Measurements from ENCODE around the gene WASF3. TPM values are rescaled to one million over a fixed set of nuclear protein-coding genes. Genes with fewer than 3 reads are reported as not detected.

Gene WASF3
- total RNA-seq, 1 donor from 2014 or later: 106 TPM

DNA sequence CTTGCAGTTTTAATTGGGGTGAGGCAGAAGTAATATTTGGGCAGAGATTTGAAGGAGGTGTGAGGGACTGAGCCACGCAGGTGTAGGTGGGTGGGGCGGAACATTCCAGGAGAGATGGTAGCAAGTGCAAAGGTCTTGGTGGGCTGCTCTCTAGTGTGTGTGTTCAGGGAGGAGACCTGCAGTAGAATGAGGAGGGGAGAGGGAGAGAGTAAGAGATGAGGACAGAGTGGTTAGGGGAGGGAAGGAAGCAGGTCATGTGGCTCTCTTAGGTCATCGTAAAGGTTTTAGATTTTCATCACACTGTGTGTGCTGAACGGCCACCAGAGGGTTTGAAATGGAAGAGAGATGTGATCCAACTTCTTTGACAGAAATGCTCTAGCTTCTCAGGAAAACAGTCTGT, 33.5 kb downstream of the WASF3 start:
- Mint-ChIP-seq H3K36me3 (peaks cover 38% of the 10 kb centered on the region), H3K27me3 (ENCODE audit: insufficient read depth, low read depth) (peaks cover 6% of the 10 kb centered on the region), H3K4me1 (no peaks in the 10 kb centered on the region), H3K27ac (no peak overlapping the region), H3K4me3 (no peak overlapping the region), H3K9me3 (peaks cover 80% of the 10 kb centered on the region)
- H3K4me2 ChIP-seq: no peak overlapping the region
- peaks cover under 1% of the 10 kb centered on the region for H3K9me3 ChIP-seq (ENCODE audit: low read depth)
- no peak overlapping the region for H2AFZ ChIP-seq (replicated peaks)
- DNase-seq (ENCODE audit: low spot score): no peak
- peaks cover 4% of the 10 kb centered on the region for H3K36me3 ChIP-seq
- H3K4me1 ChIP-seq: peaks cover 26% of the 10 kb centered on the region
- H3K27me3 ChIP-seq: no peaks in the 10 kb centered on the region
- H4K20me1 ChIP-seq (ENCODE audit: low read depth): peaks cover 89% of the 10 kb centered on the region
- no peaks in the 10 kb centered on the region for H3F3A ChIP-seq (ENCODE audit: low read depth)
- H3K4me3 ChIP-seq: no peak overlapping the region
- no peak overlapping the region for H3K27ac ChIP-seq
- no peak overlapping the region for H3K9ac ChIP-seq
- TF ChIP-seq EZH2 (IDR thresholded peaks at IDR 0.05) (no peak), EZH2phosphoT487 (IDR thresholded peaks at IDR 0.05) (no peak)
- TF ChIP-seq, protein P1, sequence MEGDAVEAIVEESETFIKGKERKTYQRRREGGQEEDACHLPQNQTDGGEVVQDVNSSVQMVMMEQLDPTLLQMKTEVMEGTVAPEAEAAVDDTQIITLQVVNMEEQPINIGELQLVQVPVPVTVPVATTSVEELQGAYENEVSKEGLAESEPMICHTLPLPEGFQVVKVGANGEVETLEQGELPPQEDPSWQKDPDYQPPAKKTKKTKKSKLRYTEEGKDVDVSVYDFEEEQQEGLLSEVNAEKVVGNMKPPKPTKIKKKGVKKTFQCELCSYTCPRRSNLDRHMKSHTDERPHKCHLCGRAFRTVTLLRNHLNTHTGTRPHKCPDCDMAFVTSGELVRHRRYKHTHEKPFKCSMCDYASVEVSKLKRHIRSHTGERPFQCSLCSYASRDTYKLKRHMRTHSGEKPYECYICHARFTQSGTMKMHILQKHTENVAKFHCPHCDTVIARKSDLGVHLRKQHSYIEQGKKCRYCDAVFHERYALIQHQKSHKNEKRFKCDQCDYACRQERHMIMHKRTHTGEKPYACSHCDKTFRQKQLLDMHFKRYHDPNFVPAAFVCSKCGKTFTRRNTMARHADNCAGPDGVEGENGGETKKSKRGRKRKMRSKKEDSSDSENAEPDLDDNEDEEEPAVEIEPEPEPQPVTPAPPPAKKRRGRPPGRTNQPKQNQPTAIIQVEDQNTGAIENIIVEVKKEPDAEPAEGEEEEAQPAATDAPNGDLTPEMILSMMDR (IDR thresholded peaks at IDR 0.05): no peak
- H3K79me2 ChIP-seq (ENCODE audit: low read depth): peaks cover 100% of the 10 kb centered on the region

DNA sequence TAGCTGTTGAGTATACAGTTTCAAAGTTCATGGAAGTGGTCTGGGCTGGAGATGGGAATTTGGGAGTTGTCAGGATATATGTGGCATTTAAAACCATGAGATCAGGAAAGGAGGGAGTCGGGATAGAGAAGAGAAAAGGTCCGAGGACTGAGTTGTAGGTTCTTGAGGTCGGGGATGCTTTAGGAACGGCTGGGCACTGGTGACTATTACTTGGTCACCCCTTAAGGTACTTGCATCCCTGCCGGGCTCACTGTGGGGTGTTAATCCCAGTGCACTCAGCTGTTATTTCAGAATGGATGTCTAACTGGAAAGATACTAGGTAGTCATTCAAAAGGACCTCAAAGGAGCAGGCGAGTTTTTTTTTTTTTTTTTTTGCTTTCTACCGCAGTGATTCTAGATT, 34.2 kb downstream of the WASF3 start:
- no peak overlapping the region for H3K27ac Mint-ChIP-seq
- peaks cover 6% of the 10 kb centered on the region for H3K27me3 Mint-ChIP-seq (ENCODE audit: insufficient read depth, low read depth)
- H3K36me3 Mint-ChIP-seq: peaks cover 40% of the 10 kb centered on the region
- peaks cover 11% of the 10 kb centered on the region for H3K36me3 ChIP-seq
- H2AFZ ChIP-seq (replicated peaks): no peak overlapping the region
- TF ChIP-seq EZH2phosphoT487 (IDR thresholded peaks at IDR 0.05) (no peak), EZH2 (IDR thresholded peaks at IDR 0.05) (no peak)
- TF ChIP-seq, protein P1 (IDR thresholded peaks at IDR 0.05): no peak
- peaks cover 81% of the 10 kb centered on the region for H3K9me3 Mint-ChIP-seq
- no peak overlapping the region for H3K4me3 ChIP-seq
- H3F3A ChIP-seq (ENCODE audit: low read depth): no peaks in the 10 kb centered on the region
- H3K79me2 ChIP-seq (ENCODE audit: low read depth): peaks cover 100% of the 10 kb centered on the region
- no peak for DNase-seq (ENCODE audit: low spot score)
- H3K27me3 ChIP-seq: no peaks in the 10 kb centered on the region
- peak overlapping the region; percentile 5 for H3K4me2 ChIP-seq
- no peak overlapping the region for H3K9ac ChIP-seq
- H4K20me1 ChIP-seq (ENCODE audit: low read depth): peaks cover 83% of the 10 kb centered on the region
- H3K9me3 ChIP-seq (ENCODE audit: low read depth): peaks cover 8% of the 10 kb centered on the region
- H3K4me3 Mint-ChIP-seq: no peak overlapping the region
- no peak overlapping the region for H3K27ac ChIP-seq
- H3K4me1 ChIP-seq: peaks cover 26% of the 10 kb centered on the region
- H3K4me1 Mint-ChIP-seq: no peaks in the 10 kb centered on the region

DNA sequence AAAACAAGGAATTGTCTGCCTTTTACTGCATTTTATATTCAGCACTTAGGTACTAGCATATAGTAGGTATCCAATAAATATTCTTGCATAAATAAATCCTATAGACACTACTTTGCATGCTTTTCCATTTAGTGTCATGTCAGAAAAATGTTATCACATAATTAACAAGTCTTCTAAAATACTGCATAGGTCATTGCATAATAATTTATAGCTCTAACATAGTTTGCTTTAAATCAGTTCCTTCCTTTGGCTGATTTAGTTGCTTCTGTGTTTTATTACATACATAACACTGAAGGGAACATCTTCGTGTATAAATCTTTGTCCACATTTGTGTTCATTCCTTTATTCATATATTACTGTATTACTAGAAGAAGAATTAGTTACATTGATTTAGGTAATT, 36.2 kb downstream of the WASF3 start:
- H3K27ac ChIP-seq: no peak overlapping the region
- no peak overlapping the region for H3K27ac Mint-ChIP-seq
- H3K4me1 ChIP-seq: peaks cover 28% of the 10 kb centered on the region
- DNase-seq (ENCODE audit: low spot score): no peak
- no peaks in the 10 kb centered on the region for H3F3A ChIP-seq (ENCODE audit: low read depth)
- H3K27me3 ChIP-seq: no peaks in the 10 kb centered on the region
- H3K4me3 Mint-ChIP-seq: no peak overlapping the region
- peaks cover 12% of the 10 kb centered on the region for H3K36me3 ChIP-seq
- H4K20me1 ChIP-seq (ENCODE audit: low read depth): peaks cover 68% of the 10 kb centered on the region
- peaks cover 13% of the 10 kb centered on the region for H3K9me3 ChIP-seq (ENCODE audit: low read depth)
- H3K4me2 ChIP-seq: no peak overlapping the region
- H3K36me3 Mint-ChIP-seq: peaks cover 42% of the 10 kb centered on the region
- no peak overlapping the region for H3K4me3 ChIP-seq
- H3K9me3 Mint-ChIP-seq: peaks cover 81% of the 10 kb centered on the region
- H3K79me2 ChIP-seq (ENCODE audit: low read depth): peaks cover 96% of the 10 kb centered on the region
- H2AFZ ChIP-seq (replicated peaks): no peak overlapping the region
- H3K27me3 Mint-ChIP-seq (ENCODE audit: insufficient read depth, low read depth): peaks cover 6% of the 10 kb centered on the region
- H3K9ac ChIP-seq: no peak overlapping the region
- H3K4me1 Mint-ChIP-seq: no peaks in the 10 kb centered on the region
- TF ChIP-seq EZH2phosphoT487 (IDR thresholded peaks at IDR 0.05) (no peak), EZH2 (IDR thresholded peaks at IDR 0.05) (no peak)
- TF ChIP-seq, protein P1 (IDR thresholded peaks at IDR 0.05): no peak
